Measurements from ENCODE around the gene SLC9A3. TPM values are rescaled to one million over a fixed set of nuclear protein-coding genes. Genes with fewer than 3 reads are reported as not detected.

Gene SLC9A3
- total RNA-seq, 1 experiment from 2014 or later = 1.5 TPM

GRCh38 chr5:428754-429452, 95.3 kb downstream of the SLC9A3 start:
- H3K27me3 ChIP-seq (ENCODE audit: insufficient read depth, low read length) = no peaks in the 10 kb centered on the region
- intact Hi-C loops (cut with micrococcal nuclease) = no loop called here
- TF ChIP-seq, protein P1, sequence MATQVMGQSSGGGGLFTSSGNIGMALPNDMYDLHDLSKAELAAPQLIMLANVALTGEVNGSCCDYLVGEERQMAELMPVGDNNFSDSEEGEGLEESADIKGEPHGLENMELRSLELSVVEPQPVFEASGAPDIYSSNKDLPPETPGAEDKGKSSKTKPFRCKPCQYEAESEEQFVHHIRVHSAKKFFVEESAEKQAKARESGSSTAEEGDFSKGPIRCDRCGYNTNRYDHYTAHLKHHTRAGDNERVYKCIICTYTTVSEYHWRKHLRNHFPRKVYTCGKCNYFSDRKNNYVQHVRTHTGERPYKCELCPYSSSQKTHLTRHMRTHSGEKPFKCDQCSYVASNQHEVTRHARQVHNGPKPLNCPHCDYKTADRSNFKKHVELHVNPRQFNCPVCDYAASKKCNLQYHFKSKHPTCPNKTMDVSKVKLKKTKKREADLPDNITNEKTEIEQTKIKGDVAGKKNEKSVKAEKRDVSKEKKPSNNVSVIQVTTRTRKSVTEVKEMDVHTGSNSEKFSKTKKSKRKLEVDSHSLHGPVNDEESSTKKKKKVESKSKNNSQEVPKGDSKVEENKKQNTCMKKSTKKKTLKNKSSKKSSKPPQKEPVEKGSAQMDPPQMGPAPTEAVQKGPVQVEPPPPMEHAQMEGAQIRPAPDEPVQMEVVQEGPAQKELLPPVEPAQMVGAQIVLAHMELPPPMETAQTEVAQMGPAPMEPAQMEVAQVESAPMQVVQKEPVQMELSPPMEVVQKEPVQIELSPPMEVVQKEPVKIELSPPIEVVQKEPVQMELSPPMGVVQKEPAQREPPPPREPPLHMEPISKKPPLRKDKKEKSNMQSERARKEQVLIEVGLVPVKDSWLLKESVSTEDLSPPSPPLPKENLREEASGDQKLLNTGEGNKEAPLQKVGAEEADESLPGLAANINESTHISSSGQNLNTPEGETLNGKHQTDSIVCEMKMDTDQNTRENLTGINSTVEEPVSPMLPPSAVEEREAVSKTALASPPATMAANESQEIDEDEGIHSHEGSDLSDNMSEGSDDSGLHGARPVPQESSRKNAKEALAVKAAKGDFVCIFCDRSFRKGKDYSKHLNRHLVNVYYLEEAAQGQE (IDR thresholded peaks at IDR 0.05; ENCODE audit: low read depth) = no peak
- no peak for TF ChIP-seq SP1 (IDR thresholded peaks at IDR 0.05; ENCODE audit: low read depth)
- no peak for TF ChIP-seq MAX (IDR thresholded peaks at IDR 0.05)
- no peak for TF ChIP-seq SIN3A (IDR thresholded peaks at IDR 0.05; ENCODE audit: low read depth)
- TF ChIP-seq SRF (IDR thresholded peaks at IDR 0.05; ENCODE audit: low read depth) = no peak
- no peaks in the 10 kb centered on the region for H3K9me3 ChIP-seq (ENCODE audit: control insufficient read depth in 1 of 2, insufficient read depth in 1 of 2, low read depth in 1 of 2, low read length in 2 of 2)
- no peak overlapping the region for H3K4me3 ChIP-seq (replicated peaks in 1 of 2; ENCODE audit: low read depth in 1 of 2, low read length in 2 of 2)
- ATAC-seq = no peak
- BruUV-seq (replicated peaks) = no TSS peak
- H3K4me2 ChIP-seq (ENCODE audit: low read length) = no peak overlapping the region
- H3K36me3 ChIP-seq (ENCODE audit: control insufficient read depth in 1 of 2, insufficient read depth in 2 of 2, low read length in 2 of 2) = no peaks in the 10 kb centered on the region
- H3K4me1 ChIP-seq (ENCODE audit: control insufficient read depth in 1 of 2, insufficient read depth in 2 of 2, low read length in 2 of 2) = peaks cover 0 to 23% of the 10 kb centered on the region in 2 experiments; a peak in 3 of 4 replicates
- ChIA-PET POLR2A (no interaction called here), CTCF (interaction anchor here (1.3 to 6.4 kb wide), 2 partner anchors 18 to 111 kb away, joined by 4 to 42 read pairs; no protein-coding TSS in a partner anchor), RAD21 (ENCODE audit: low non-redundant PET in 1 of 2, low total read pairs in 2 of 2, uncharacterized antibody in 2 of 2, unreplicated experiment in 2 of 2) (interaction anchor here in 1 of 2 experiments (2.0 kb wide), 1 partner anchor 112 kb away, joined by 4 read pairs; no protein-coding TSS in a partner anchor)
- no peaks in the 10 kb centered on the region for H3K9me2 ChIP-seq (ENCODE audit: insufficient read depth)
- no peaks in the 10 kb centered on the region for H3K79me2 ChIP-seq (ENCODE audit: insufficient read depth, low read length)
- no peak overlapping the region for H3K9ac ChIP-seq (ENCODE audit: low read length)
- no peak overlapping the region for H3K27ac ChIP-seq (ENCODE audit: low read depth, low read length)
- H2AFZ ChIP-seq (ENCODE audit: low read depth, low read length, poor library complexity, severe bottlenecking) = no peak overlapping the region
- no peak for DNase-seq (ENCODE audit: low read depth, low spot score)
- no peaks in the 10 kb centered on the region for H4K20me1 ChIP-seq (ENCODE audit: insufficient read depth)
